GM18502 (cell line): ENCODE data around the gene TMC2.
"Not testable (repeated sequence)": the region's sequence is repeated elsewhere in the genome, so short reads cannot be mapped to it uniquely, and the experiment has no call there.

Experiments used
- ATAC-seq: cut with Tn5 transposase; IDR thresholded peaks from one replicate; pipeline ENCODE4 v1.9.1; 2021; ENCODE audit warnings: mild to moderate bottlenecking; ENCODE audit not compliant: unreplicated experiment, poor library complexity

The TMC2 gene

DNA sequence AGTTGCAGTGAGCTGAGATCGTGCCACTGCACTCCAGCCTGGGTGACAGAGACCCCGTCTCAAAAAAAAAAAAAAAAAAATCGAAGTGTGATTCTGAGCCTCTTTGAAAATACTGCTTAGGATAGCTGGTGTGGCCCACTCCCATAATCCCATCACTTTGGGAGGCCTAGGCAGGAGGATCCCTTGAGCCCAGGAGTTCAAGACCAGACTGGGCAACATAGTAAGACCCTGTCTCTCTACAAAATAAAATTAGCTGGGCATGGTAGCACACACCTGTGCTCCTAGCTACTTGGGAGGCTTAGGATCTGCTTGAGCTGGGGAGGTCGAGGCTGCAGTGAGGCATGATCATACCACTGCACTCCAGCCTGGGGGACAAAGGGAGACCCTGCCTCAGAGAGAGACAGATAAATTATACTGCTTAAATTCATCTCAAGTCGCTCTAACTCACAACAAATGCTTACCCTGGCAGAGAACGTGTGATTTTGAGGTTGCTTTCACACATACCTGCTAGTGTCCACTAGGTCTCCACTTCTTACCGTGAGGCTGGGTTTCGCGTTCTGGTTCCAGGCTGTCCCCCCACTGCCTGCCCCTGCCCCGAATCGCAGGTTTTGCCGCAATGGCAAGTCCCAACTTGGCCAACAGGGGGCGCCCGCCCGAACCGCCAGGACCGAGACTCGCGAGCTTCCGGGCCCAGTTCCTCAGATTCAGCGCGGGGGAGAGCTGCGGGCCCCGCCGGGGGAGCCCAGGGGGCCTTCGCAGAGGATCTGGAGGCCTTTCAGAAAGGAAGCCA is 12.3 kb upstream of the TMC2 start:
- ATAC-seq, result peak; percentile 81

DNA sequence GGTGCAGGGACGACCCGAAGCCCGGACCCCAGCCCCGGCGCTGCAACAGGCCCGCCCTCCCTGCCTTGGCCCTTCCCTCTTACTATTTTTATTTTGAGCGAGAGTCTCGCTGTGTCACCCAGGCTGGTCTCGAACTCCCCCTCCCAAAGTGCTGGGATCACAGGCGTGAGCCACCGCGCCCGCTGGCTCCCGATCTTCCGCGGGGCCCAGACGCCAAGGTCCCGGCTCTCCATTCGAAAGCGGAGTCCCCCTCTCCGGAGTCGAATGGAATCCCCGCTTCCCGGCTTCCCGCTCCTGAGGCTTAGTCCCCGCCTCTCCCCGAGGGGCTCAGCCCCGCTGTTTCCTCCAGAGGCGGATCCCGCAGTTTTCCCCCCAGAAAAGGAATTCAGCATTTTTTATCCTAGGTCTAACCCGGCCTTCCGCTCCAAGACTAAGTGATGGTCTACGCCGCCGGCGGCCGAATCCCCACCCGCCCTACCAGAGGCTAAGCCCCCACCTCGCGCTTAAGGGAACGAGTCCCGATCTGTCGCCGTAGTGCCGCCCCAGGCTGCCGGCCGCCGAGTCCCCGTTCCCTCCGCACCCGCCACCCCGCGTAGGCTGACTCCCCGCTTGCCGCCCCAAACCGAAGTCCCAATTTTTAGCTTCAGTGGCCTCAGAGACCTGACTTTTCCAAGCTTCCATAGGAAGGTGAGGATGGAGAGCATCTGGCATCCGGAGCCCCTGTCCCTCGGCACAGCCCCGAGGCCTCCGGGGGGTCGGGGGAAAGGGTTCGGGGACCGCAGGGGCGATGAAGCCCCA is 11.5 kb upstream of the TMC2 start:
- peak; percentile 43 for ATAC-seq

DNA sequence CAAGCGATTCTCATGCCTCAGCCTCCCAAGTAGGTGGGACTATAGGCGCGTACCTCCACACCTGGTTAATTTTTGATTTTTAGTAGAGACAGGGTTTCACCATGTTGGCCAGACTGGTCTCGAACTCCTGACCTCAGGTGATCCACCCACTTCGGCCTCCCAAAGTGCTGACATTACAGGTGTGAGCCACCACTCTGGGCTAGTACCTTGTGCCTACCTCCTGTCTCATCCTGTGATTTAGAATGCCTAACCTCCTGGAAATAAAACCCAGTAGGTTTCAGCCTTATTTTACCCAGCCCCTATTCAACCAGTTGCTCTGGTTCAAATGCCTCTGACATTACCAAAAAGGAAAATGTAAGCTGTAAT is 10.2 kb upstream of the TMC2 start:
- ATAC-seq, result not testable (repeated sequence)

DNA sequence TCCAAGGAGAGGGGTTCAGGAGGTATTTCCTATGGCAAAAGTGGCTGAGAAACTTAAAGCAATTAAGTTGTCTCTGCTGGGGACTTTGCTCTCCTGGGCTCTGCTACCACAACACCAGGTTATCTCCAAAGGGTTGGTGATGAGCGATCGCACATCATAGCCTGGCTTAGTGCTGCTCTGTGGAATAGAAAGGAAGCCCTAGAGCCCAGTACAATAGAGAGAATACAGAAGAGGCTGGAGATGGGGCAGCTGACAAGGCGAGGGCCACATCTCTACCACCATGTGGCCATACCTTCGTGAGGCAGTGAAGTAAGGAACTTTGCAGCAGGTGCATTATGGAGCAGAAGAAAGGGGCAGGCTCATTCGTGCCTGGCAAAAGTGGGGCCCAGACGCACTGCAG is 8.6 kb upstream of the TMC2 start:
- ATAC-seq, result no peak

DNA sequence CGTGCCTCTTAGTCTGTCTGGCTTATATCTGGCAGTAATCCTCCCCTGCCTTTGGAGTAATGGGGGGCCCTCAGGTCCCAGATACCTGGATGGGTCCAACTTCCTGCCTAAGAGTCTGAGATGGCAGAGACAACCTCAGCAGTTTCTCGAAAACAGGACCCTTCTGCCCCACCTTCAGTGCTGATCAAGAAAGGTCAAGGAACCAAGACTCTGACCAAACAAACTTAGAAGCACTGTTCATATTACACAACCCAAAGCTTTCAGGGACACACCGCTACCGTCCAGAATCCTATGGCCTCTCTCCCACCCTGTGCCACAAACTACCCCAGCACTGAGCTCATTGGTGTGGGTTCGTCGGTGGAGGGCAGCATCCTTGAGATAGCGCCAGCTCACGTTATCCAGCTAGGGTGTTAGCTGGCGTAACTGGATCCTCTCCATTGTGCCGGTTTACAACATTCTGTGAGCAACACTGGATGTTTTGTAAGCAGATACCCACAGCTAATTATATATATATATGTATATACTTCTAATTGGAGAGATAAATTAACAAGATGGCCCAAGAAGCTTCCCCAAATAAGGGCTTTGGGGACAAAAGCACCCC is 7.6 kb upstream of the TMC2 start:
- no peak for ATAC-seq

DNA sequence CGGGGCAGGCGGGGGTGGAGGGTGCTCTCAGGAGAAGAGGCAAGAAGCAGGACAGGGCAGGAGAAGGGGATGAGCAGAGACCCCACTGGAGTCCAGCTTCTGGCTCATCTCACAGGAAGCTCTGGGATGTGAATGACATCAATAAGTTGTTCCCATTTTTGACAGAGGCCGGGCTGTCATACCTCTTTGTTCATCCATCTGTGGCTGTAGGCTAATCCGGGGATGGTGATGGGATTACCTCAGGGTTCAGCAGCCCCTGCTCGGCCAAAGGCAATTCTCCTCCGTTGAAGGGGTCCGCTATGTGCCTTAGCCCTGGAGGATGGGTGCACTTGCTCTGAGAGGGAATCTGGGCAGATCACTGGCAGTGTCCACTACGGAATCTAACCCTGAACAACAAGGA is 3.3 kb upstream of the TMC2 start:
- no peak for ATAC-seq

DNA sequence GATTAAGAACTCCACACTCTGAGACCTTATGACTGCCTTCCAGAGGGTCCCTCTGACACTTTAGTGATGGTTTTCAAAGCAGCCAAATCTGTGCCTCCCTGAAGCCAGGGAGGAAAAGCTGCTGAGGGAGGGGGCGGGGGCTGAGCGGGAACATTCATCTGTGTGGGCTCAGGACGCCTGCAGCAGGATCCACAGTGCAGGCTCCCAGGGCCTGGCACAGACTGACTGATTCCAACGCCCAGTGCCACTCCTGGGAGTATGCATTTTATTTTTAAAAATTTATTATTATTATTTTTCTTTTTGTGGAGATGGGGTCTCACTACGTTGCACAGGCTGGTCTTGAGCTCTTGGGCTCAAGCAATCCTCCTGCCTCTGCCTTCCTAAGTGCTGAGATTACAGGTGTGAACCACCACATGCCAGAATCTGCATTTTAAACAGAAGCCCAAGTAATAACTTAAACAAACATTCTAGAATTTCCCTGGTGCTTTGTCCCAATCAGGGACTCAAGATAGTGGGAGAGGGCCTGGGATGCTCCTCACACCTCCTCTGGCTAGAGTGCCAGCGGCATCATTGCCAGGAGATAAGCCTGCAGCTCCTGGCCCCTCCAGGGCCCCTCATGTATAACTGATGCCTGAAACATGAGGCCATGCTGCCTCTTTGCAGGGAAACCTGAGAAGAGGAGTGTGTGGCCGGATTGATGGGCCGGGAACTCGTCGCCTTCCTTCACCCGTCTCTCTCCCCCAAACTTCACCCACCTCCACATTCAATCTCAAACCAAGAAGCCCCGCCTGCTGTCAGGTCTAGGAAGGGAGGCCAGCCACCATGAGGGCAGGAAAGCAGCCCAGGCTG is 438 bp upstream of the TMC2 start:
- no peak for ATAC-seq

DNA sequence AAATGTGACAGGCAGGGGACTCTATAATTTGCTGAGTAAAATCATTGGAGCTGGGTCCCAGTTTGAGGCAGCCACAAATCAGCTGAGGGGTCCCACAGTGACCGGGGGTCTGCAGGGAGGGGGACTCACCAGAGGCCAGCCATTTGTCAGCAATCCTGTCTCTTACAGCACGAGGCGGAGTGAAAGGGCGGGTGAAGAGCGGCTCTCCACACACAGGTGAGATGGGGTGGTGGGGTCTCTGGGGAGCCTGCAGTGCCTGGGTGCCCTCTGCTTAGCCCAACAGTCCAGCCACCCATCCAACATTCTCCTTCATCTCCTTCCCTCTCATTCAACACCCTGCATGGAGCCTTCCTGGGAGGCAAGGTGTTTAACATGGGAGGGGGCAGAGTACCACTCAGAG is 728 bp downstream of the TMC2 start:
- ATAC-seq, result no peak

DNA sequence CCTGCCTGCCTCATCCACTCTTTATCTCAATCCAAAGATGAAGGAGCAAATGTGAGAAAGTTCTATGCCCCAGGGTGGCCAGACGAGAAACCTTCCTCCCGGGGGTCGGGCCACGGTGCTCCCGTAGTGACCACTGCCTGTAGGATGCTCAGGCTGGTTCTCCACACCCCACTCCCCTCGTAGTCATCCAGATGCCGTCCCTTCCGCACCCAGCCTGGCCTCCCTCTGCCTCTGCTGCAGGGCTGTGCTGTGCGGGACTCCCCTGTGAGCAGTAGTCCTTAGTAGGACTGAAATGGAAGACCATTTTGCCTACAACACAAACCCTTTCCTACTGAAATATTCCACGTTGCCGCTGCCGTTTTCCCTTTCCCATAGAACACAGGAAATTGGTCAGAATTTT is 2.0 kb downstream of the TMC2 start:
- no peak for ATAC-seq

DNA sequence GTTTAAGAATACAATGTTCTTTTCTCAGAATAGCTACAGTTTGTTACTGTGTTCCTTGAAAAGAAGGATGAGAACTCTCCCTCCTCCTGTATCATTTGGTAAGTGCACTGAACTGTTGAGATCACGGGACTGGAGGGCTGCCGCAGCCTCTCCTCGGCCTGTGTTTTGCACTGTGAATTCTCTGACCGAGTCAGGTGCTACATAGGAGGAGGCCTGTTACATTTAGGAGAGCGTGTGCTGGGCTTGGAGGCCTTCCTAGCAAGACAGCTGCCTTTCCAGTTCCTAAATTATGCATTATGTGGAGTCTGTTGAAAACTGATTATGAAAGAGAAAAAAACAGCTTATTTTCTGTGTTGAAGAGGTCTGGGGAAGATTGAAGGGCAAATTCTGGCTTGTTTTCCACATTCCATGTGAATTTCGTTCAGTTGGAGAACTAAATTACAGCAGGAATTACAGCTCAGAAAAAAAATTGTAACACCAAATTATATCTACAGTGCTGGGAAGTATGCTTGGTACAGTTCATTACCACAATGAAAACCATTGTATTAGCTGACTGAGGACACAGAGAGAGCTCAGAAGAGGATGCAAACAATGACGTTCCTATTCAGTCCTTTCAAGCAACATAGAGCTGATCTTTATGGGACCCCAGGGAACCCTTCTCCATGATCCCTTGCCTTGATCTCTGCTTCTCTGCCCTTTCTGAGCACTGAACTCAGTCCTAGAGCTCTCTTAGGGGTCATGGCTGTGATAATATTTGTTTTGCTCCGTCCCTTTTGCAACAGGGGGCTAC is 2.8 kb downstream of the TMC2 start:
- no peak for ATAC-seq

DNA sequence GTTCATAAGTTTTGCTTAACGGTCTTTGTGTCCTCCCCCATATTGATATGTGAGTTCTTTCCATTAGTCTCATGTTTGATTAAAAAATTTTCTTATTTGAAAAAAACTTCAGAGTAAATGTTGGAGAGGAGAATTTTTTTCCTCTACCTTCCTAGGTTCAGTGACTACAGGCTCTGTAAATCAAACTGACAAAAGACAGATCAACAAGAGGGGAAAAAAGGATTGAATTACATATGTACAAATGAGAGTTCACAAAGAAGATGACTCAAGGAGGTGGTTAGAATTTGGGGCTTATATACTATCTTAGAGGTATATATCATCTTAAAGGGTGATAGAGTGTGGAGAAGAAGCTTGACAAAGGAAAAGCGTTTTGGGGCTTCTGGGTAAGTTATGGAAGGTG is 5.6 kb downstream of the TMC2 start:
- no peak for ATAC-seq

DNA sequence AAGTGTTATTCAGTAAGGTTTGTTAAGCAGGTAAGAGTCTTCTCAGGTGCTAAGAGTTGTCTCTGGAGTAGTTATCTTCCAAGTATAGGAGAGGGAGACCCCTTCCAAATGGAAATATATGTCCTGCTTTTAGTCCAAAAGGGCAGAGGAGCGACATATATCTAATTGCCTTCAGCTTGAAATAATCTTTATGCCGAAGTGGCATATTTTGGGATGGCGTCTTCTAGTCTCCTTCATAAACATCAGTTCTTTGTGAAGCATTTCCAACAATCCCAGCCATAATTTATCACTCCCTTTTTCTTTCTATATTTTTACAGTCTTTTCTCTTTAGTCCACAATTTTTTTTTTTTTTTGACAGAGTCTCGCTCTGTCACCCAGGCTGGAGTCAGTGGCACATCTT is 6.0 kb downstream of the TMC2 start:
- no peak for ATAC-seq

DNA sequence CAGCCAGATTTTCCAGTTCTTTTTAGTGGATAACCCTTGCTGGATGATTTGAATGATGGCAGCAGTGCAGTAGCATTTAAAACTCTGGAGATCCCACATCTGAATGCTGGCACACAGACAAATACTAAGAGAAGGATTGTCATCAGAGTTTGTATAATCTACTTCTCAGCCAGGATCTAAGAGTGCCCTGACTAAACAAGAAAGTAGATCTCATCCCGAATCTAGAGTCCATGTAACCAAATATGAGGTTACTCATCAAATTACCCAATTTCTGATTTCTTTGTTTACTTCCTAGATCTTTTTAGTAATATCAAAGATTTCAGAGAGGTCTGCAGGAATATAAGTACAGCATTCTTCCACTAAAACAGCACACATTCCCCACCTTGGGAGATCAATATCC is 7.8 kb downstream of the TMC2 start:
- no peak for ATAC-seq

DNA sequence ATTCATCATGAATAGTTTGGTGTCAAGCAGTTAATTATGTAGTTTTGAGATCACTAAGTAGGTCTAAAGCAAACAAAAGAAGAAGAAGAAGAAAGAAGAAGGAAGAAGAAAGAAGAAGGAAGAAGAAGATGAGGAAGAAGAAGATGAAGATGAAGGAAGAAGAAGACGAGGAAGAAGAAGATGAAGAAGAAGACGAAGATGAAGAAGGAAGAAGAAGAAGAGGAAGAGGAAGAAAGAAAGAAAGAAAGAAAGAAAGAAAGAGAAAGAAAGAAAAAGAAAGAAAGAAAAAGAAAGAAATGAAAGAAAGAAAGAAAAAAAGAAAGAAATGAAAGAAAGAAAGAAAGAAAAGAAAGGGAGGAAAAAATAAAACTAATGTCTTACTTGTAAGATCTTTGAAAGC is 9.2 kb downstream of the TMC2 start:
- no peak for ATAC-seq

DNA sequence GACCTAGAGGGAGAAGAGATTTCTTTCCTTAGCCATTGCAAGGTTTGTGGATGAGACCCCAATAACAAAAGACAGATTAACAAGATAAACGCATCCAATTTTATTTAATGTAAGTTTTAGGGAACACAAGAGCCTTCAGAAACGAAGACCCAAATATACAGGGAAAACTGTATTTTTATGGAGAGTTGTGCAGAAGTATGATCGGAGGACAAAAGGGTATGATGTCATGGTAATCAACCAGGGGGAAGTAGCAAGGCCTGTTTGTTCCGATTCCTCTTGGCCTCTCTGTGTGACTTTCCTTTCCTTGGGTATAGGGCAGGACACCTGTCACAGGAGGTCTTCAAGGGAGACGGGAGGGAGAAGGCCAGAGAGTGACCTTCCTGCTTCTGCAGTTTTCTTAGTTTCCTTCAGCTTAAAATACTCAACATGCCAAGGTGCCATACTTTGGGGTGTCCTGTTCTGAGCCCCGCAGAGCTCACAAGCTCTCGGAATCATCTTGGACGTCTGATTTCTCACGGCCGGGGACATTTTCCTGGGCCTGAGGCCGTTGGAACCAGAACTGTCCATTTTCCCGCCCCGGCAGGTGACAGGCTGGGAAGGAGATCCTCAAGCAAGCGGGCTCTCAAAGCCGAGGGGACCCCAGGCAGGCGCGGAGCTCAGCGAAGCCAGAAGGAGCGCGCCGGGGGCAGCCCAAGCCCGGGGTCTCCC is 21.7 kb downstream of the TMC2 start:
- ATAC-seq, result no peak

DNA sequence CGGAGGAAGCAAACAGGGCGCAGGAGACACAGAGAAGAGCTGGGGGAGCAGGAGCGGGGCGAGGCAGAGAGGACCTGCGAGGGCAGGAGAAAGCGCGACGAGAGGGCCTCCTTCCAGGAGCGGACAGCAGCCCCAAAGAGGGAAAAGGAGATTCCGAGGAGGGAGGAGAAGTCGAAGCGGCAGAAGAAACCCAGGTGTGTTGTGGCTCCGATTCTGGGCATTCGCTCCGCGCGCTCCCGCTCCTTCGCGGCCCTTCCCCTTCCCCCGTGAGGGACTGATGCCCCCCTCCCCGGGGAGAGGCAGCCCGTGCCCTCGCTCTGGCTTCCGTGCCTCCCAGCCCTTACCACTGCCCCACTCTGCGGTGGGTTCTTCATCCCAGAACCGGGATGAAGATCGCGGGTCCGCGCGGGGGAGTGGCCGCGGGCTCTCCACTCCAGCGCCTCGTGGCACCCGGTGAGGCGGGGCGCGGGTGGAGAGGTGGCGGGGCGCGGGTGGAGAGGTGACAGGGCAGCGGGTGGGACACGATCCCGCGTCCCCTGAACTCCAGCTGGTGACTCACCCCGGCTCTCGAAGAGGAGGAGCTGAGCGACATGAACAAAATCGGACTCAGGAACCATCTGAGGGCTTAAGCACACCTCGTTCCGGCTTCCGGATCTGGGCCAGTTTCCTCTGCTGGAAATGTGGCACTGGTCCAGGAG is 22.4 kb downstream of the TMC2 start:
- no peak for ATAC-seq

DNA sequence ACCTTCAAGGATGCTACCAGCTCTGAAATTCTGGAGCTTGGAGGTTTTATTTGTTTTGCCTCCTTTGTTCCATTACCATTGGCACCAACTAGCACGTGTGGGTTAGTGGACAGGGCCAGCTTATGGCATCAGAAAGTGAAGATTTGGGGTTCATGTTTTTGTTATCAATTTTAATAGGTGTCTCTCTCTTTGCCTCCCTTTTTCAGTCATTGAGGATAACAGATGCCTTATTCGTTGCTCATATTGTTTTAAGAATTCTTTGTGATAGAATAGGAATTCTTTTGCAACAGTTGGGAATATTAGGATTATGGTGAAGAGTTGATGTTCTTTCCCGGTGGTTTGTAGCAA is 22.9 kb downstream of the TMC2 start:
- no peak for ATAC-seq

DNA sequence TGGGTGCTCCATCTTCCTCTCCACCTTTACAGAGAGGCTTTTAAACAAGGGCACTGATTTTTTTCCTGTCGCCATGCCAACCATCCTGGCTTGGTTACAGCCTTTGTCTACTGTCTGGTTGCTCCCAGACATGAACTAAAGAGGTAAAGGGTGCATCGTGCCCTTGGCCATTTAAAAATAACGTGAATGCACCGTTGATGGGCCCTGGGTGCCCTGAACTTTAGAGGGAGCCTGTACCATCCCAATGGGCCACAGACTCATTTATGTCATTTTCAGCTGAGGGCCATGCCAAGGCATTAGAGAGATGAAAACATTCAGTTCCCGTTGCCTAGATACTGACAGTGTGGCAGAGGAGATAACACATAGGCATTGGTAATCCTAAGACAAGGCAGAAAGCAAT is 23.3 kb downstream of the TMC2 start:
- no peak for ATAC-seq

DNA sequence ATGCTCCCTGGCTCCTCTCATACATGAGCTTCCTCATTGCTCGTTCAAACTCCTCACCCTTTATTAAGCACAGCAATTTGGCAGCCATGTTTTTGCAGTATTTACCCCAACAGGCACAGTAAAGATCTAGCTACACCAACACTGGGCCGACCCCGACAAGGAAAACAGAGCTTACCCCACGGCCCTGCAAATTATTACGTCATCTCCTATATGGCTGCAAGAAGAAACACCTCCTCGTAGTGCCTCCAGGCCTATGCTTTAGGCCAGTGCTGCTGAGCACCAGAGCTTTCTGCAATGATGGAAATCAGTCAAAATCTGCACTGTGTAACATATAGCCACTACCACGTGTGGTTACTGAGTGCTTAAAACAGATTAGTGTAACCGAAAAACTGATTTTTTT is 26.7 kb downstream of the TMC2 start:
- no peak for ATAC-seq
